Measurements from ENCODE around the gene SPATA13. TPM values are rescaled to one million over a fixed set of nuclear protein-coding genes. Genes with fewer than 3 reads are reported as not detected.
"Not testable (repeated sequence)": the region's sequence is repeated elsewhere in the genome, so short reads cannot be mapped to it uniquely, and the experiment has no call there.

SPATA13 gene
- total RNA-seq, 1 experiment from 2014 or later = 0.88 TPM

DNA sequence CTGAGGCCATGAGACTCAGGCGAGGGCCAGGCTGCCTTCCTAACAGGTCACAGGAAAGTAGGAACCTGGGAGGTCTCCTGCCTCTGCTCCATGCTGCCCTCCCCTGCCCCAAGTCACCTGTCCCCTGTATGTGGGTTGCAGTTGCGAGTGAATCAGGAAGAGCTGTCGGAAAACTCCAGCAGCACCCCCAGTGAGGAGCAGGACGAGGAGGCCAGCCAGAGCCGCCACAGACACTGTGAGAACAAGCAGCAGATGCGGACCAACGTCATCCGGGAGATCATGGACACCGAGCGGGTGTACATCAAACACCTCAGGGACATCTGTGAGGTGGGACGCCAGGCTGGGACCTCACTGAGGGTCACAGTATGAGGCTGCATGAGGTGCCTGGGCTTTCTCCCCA, 126.1 kb downstream of the SPATA13 start:
- no peak for DNase-seq (ENCODE audit: low spot score)
- in situ Hi-C loops (cut with HindIII; ENCODE audit: low sequenced_read_pairs) = no loop called here

DNA sequence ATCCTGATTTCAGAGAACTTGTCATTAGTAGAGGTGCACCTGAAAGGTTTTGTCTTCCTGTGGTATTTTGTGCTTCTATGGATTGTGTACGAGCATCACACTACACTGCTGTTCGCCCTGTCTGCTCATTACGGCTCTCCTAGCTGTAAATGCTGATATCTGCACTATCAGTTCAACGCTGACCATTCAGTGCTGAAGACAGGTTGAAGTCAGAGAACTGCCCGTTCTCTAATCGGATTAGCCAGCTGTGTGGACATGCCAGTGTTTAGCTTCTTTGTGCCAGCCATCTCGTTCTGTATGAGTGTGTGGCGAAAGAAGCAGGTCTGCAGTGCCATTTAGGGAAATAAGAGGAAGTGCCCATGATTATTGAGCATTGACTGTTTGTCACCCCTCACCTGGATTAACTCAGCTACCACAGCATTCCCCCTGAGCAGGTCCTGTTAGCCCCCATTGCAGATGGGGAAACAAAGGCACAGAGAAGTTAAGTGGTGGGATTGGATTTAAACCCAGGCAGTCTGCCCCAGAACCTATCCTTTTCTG, 127.3 kb downstream of the SPATA13 start:
- no peak for DNase-seq (ENCODE audit: low spot score)
- in situ Hi-C loops (cut with HindIII; ENCODE audit: low sequenced_read_pairs) = no loop called here

DNA sequence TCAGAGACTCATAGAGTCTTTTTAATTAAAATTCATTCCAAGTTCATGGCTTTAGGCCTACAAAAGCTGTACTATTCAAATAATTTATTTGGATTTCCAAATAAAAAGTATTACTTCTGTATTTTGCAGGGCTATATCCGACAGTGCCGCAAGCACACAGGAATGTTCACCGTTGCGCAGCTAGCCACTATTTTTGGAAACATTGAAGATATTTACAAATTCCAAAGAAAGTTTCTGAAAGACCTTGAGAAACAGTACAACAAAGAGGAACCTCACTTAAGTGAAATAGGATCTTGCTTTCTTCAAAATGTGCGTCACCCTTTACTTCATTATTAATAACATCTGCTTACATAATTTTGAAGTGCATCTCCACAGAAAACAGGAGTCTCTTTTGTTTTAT, 128.3 kb downstream of the SPATA13 start:
- in situ Hi-C loops (cut with HindIII; ENCODE audit: low sequenced_read_pairs) = no loop called here
- DNase-seq (ENCODE audit: low spot score) = no peak

GRCh38 chr13:24290280-24290932, 129.9 kb downstream of the SPATA13 start:
- in situ Hi-C loops (cut with HindIII; ENCODE audit: low sequenced_read_pairs) = no loop called here
- no peak for DNase-seq (ENCODE audit: low spot score)

DNA sequence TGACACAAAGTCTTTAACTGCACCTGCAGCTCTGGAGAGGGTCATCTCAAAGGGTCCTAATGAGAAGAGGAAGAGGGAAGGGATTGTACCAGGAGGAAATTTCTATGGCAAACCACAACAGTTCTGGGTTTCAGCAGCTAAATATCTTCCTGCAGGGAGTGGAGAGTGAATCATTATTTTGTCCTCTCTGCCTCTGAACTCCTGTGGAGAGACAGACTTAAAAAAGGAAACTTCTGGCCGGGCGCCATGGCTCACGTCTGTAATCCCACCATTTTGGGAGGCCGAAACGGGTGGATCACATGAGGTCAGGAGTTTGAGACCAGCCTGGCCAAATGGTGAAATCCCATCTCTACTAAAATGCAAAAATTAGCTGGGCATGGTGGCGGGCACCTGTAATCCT, 132.0 kb downstream of the SPATA13 start:
- DNase-seq (ENCODE audit: low spot score) = no peak
- in situ Hi-C loops (cut with HindIII; ENCODE audit: low sequenced_read_pairs) = no loop called here

GRCh38 chr13:24293746-24294145, 133.2 kb downstream of the SPATA13 start:
- in situ Hi-C loops (cut with HindIII; ENCODE audit: low sequenced_read_pairs) = no loop called here
- no peak for DNase-seq (ENCODE audit: low spot score)

DNA sequence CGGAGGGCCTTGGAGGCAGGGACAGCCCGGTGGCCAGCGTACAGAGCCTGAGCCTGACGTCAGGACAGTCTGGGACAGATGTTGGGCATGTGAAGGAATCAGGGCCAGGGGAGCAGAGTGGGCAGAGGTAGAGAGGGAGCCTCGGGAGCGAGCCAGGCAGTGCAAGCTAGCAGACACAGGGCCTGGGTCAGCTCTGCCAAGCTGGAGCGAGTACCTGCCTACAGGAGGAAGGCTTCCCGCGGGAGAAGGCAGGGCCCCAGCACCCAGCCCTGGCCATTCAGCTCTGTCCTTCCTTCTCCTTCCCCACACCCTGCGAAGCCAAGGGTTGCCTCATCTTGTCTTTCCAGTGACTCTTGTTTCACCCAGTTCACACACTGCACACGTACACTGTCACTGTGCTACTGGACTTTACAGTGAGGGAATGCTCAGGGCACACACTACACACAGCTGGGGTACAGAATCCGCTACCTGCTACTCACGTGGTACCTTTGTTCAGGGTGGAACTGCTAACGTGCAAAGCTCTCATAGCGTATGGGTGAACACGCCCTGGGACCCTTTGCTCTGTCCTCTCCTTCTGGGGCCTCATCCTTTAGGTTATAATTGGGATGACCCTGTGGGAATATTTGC, 139.1 kb downstream of the SPATA13 start:
- in situ Hi-C loops (cut with HindIII; ENCODE audit: low sequenced_read_pairs) = no loop called here
- no peak for DNase-seq (ENCODE audit: low spot score)

DNA sequence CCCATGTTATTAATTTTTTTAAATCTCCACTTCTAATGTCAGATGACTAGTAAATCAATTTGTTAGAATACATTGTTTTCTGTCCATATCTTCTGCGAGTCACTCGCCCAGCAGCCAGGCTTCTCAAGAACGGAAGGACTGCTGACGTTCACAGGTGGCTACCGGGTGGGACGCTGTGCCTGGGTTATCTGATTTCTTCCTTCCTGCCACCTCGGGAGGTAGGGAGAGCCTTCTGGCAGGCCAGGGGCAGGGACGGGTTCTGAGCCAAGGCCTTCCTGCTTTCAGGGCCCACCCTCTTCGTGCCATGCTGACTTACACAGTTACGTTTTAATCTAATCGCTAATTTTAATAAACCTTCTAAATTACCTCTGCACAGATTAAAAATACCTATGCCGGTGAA, 140.9 kb downstream of the SPATA13 start:
- no peak for DNase-seq (ENCODE audit: low spot score)
- in situ Hi-C loops (cut with HindIII; ENCODE audit: low sequenced_read_pairs) = no loop called here

- DNase-seq (ENCODE audit: low spot score) = no peak
- in situ Hi-C loops (cut with HindIII; ENCODE audit: low sequenced_read_pairs) = no loop called here
These were observed 141.4 kb downstream of the SPATA13 start for GRCh38 chr13:24301911-24302310.

GRCh38 chr13:24304620-24305019, 144.1 kb downstream of the SPATA13 start:
- DNase-seq (ENCODE audit: low spot score) = no peak

DNA sequence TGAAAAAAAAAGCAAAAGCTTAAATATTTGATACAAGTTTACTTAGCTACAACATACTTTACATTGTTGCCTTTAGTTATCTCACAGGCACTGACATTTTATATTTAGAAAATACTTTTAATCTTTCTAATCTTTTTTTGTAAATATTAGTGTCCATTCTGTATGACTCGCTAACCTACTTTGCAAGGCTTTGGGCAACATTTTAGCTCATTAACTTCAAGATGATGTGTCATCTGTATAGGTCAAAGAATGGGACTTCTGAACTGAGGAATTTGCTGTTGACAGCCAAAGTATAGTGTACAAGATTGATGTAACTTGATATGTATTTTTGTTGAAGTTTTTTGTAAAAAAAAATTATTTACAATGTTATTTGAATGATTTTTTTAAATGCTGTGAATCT, 146.1 kb downstream of the SPATA13 start:
- in situ Hi-C loops (cut with HindIII; ENCODE audit: low sequenced_read_pairs) = no loop called here
- no peak for DNase-seq (ENCODE audit: low spot score)

More at GRCh38 chr13:24304620-24305019, 144.1 kb downstream of the SPATA13 start:
- in situ Hi-C loops (cut with HindIII; ENCODE audit: low sequenced_read_pairs) = no loop called here

- in situ Hi-C loops (cut with HindIII; ENCODE audit: low sequenced_read_pairs) = no loop called here
- no peak for DNase-seq (ENCODE audit: low spot score)
These were observed 146.9 kb downstream of the SPATA13 start for GRCh38 chr13:24307211-24308067.

DNA sequence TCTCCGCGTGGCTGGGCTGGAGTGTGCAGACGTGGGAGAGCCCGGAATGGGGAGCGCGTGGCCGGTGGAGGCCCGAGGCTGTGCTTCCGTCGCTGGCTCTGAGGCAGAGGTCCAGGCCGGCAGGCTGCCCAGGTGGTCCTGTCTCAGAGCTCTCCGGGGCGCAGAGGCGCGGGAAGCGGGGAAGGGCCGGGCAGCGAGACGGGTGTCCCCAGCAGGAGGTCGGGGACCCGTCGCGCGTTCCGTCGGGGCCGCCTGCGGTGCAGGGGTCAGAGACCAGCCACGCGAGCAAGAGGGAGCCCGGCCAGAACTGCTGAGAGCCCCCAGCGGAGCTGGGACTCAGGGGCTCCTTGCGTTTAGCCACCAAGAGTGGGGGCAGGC, 147.5 kb downstream of the SPATA13 start:
- in situ Hi-C loops (cut with HindIII; ENCODE audit: low sequenced_read_pairs) = no loop called here

DNA sequence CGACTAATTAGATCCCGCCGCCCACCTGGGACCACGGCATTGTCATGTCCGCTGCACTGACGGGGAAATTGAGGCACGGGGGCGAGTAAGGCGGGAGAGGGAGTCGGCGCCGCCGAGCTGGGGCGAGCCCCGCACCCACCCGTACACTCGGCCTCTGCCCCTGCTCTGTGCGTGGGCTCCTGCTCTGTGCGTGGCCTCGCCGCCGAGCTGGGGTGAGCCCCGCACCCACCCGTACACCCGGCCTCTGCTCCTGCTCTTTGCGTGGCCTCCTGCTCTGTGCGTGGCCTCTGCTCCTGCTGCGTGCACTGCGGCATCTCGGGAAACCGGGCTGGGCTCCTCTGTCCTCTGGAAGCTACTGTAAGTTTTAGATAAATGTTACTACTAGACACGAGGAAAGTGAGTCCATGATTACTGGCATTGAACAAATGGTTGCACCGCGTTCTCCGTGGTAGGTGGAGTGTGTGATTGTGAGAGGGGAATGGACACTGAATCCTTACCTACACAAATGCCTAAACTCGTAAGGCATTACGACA, 148.0 kb downstream of the SPATA13 start:
- in situ Hi-C loops (cut with HindIII; ENCODE audit: low sequenced_read_pairs) = no loop called here
- no peak for DNase-seq (ENCODE audit: low spot score)

More for the DNA sequence above, 147.5 kb downstream of the SPATA13 start:
- no peak for DNase-seq (ENCODE audit: low spot score)

- DNase-seq (ENCODE audit: low spot score); in situ Hi-C loops (cut with HindIII; ENCODE audit: low sequenced_read_pairs): not testable (repeated sequence)
These were observed 148.8 kb downstream of the SPATA13 start, which contains the start of gene C1QTNF9 for GRCh38 chr13:24309300-24309699. TSS of gene C1QTNF9 (plus strand) at chr13:24309580. CDS start at chr13:24316004, 6,424 bp downstream.

GRCh38 chr13:24313439-24313838, 152.9 kb downstream of the SPATA13 start:
- in situ Hi-C loops (cut with HindIII; ENCODE audit: low sequenced_read_pairs) = no loop called here
- no peak for DNase-seq (ENCODE audit: low spot score)

DNA sequence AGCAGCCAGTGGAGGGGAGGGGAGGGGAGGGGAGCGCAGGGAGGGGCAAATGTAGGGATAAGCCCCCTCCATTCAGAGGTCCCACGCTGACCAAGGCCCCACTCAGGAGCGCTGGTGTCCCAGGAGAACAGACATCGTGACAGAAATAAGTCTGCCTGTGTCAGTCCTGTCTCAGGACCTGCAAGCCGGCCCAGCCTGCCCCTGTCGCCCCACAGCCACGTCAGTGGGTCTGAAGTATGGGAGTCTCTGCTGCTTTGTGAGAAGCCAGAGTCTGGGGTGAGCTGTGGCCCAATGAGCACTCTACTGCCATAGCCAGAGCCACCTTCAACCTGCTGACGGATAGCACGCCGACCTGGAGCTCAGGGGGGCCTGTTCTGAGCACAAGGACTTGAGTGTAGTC, 157.3 kb downstream of the SPATA13 start:
- in situ Hi-C loops (cut with HindIII; ENCODE audit: low sequenced_read_pairs); DNase-seq (ENCODE audit: low spot score): not testable (repeated sequence)

GRCh38 chr13:24318878-24319277, 158.4 kb downstream of the SPATA13 start:
- DNase-seq (ENCODE audit: low spot score); in situ Hi-C loops (cut with HindIII; ENCODE audit: low sequenced_read_pairs): not testable (repeated sequence)

GRCh38 chr13:24319641-24320040, 159.1 kb downstream of the SPATA13 start:
- in situ Hi-C loops (cut with HindIII; ENCODE audit: low sequenced_read_pairs); DNase-seq (ENCODE audit: low spot score): not testable (repeated sequence)

Data from G401 (cell line).